Smooth muscle cell (in vitro differentiated cells): ENCODE data around the gene MT1G. TPM values are rescaled to one million over a fixed set of nuclear protein-coding genes. Genes with fewer than 3 reads are reported as not detected.
A peak's percentile ranks its signal among the peaks of the same experiment; 100 is the strongest.

Experiments
- DNase-seq: peaks from one replicate; lab custom pipeline; 2025; ENCODE audit not compliant: unreplicated experiment; lab: John Stamatoyannopoulos, UW
- H2AFZ ChIP-seq: fragments of 200-600 bp; sonication (generic); 2 replicates; pipeline ENCODE4 v1.6.0; 2016; ENCODE audit warnings: antibody characterized with exemption, low read depth, mild to moderate bottlenecking
- H3F3A ChIP-seq: fragments of 200-600 bp; sonication (generic); 2 replicates; pipeline ENCODE4 v1.6.0; 2017; ENCODE audit warnings: antibody characterized with exemption, low read depth
- H3K27ac ChIP-seq: fragments of 200-600 bp; sonication (generic); 2 replicates; pipeline ENCODE4 v1.5.1; 2016; ENCODE audit warnings: low read depth, mild to moderate bottlenecking
- H3K27me3 ChIP-seq: fragments of 200-600 bp; sonication (generic); 2 replicates; pipeline ENCODE4 v1.6.1; 2016; ENCODE audit warnings: low read depth, mild to moderate bottlenecking
- H3K36me3 ChIP-seq: fragments of 200-600 bp; sonication (generic); 2 replicates; pipeline ENCODE4 v1.5.1; 2016; ENCODE audit warnings: low read depth
- H3K4me1 ChIP-seq: fragments of 200-600 bp; sonication (generic); 2 replicates; pipeline ENCODE4 v1.5.1; 2016; ENCODE audit warnings: low read depth
- H3K4me2 ChIP-seq: fragments of 200-600 bp; sonication (generic); 2 replicates; pipeline ENCODE4 v1.6.0; 2016; ENCODE audit warnings: mild to moderate bottlenecking
- H3K4me3 ChIP-seq: fragments of 200-600 bp; sonication (generic); 2 replicates; pipeline ENCODE4 v1.5.1; 2016; ENCODE audit warnings: mild to moderate bottlenecking
- H3K79me2 ChIP-seq: fragments of 200-600 bp; sonication (generic); 2 replicates; pipeline ENCODE4 v1.6.0; 2016; ENCODE audit warnings: low read depth, mild to moderate bottlenecking
- H3K9ac ChIP-seq: fragments of 200-600 bp; sonication (generic); 2 replicates; pipeline ENCODE4 v1.6.0; 2016; ENCODE audit warnings: low read depth
- H3K9me3 ChIP-seq: fragments of 200-600 bp; sonication (generic); replicated peaks from 2 replicates; pipeline ENCODE4 v1.5.1; 2016; ENCODE audit warnings: low read depth
- H4K20me1 ChIP-seq: fragments of 200-600 bp; sonication (generic); 2 replicates; pipeline ENCODE4 v1.6.0; 2016; ENCODE audit warnings: low read depth
- CTCF ChIP-seq: fragments of 200-600 bp; sonication (generic); IDR thresholded peaks from 2 replicates; pipeline ENCODE4 v1.5.1; 2017; ENCODE audit warnings: borderline replicate concordance, mild to moderate bottlenecking, antibody characterized with exemption; ENCODE audit not compliant: insufficient read depth, poor library complexity, severe bottlenecking
- WGBS: methylation state at CpG from one replicate; pipeline ENCODE4 v1.1.7; 2016; ENCODE audit warnings: low lambda C conversion rate; 5-methylcytosine and 5-hydroxymethylcytosine counted together
- polyA plus RNA-seq: library from polyadenylated mRNA; unstranded; fragments of >200 nt; fragmentation: Nextera tagmentation; extraction: Ambion mirVana; gene quantifications from 2 replicates; pipeline ENCODE4 v1.2.1, GENCODE V29; 2016
- total RNA-seq: library from RNA; depleted of rRNA; stranded (reverse); fragments of >200 nt; gene quantifications from 2 replicates; pipeline ENCODE4 v1.2.3, GENCODE V29; 2014

MT1G gene
- total and polyA plus RNA-seq, 2 experiments from 2014 or later = not detected

GRCh38 chr16:56628486-56629350, 39.1 kb downstream of the MT1G start:
- Histone ChIP-seq H3K9ac (no peak overlapping the region), H3K4me1 (peaks cover 10% of the 10 kb centered on the region), H3K27ac (no peak overlapping the region), H4K20me1 (no peaks in the 10 kb centered on the region), H3K9me3 (no peaks in the 10 kb centered on the region), H3K27me3 (peaks cover 37% of the 10 kb centered on the region), H3K36me3 (no peaks in the 10 kb centered on the region), H3F3A (peaks cover 3% of the 10 kb centered on the region), H3K79me2 (no peaks in the 10 kb centered on the region), H3K4me3 (no peak overlapping the region), H2AFZ (no peak overlapping the region), H3K4me2 (no peak overlapping the region)
- no peak for TF ChIP-seq CTCF
- WGBS = 85% methylated on average over 9 of the region's 9 CpGs
- DNase-seq = no peak

DNA sequence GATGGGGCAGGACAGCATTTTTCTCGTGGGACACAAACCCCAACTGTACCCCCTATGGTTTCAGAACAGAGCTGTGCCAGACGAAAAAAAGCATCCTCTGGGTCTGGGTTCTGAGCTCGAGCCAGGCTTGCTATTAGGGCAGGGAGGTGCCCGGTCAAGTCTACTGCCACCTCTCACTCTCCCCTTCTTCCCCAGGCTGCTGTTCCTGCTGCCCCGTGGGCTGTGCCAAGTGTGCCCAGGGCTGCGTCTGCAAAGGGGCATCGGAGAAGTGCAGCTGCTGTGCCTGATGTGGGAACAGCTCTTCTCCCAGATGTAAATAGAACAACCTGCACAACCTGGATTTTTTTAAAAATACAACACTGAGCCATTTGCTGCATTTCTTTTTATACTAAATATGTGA, 41.2 kb downstream of the MT1G start:
- H3K9ac ChIP-seq = no peak overlapping the region
- no peaks in the 10 kb centered on the region for H4K20me1 ChIP-seq
- peaks cover 10% of the 10 kb centered on the region for H3K4me1 ChIP-seq
- H3K79me2 ChIP-seq = no peaks in the 10 kb centered on the region
- peaks cover 3% of the 10 kb centered on the region for H3F3A ChIP-seq
- no peak for DNase-seq
- WGBS = 74% methylated on average over 7 of the region's 7 CpGs
- no peaks in the 10 kb centered on the region for H3K36me3 ChIP-seq
- peaks cover 17% of the 10 kb centered on the region for H3K27me3 ChIP-seq
- TF ChIP-seq CTCF = no peak
- H3K4me2 ChIP-seq = no peak overlapping the region
- H3K27ac ChIP-seq = no peak overlapping the region
- H2AFZ ChIP-seq = no peak overlapping the region
- no peaks in the 10 kb centered on the region for H3K9me3 ChIP-seq
- H3K4me3 ChIP-seq = no peak overlapping the region

- no peaks in the 10 kb centered on the region for H4K20me1 ChIP-seq
- 46% methylated on average over 16 of the region's 16 CpGs for WGBS
- H3K36me3 ChIP-seq = no peaks in the 10 kb centered on the region
- no peak overlapping the region for H3K27ac ChIP-seq
- H3F3A ChIP-seq = peaks cover 3% of the 10 kb centered on the region
- no peaks in the 10 kb centered on the region for H3K79me2 ChIP-seq
- H3K4me2 ChIP-seq = peak overlapping the region; percentile 93
- no peak for TF ChIP-seq CTCF
- peak overlapping the region; percentile 80 for H2AFZ ChIP-seq
- H3K27me3 ChIP-seq = peaks cover 11% of the 10 kb centered on the region
- peaks cover 10% of the 10 kb centered on the region for H3K4me1 ChIP-seq
- H3K9me3 ChIP-seq = no peaks in the 10 kb centered on the region
- H3K9ac ChIP-seq = no peak overlapping the region
- DNase-seq = no peak
- H3K4me3 ChIP-seq = peak overlapping the region; percentile 49
Observed at GRCh38 chr16:56625943-56626654, 41.8 kb downstream of the MT1G start.
